Stimulated activated CD8-positive, alpha-beta memory T cell treated with anti-CD3 and anti-CD28 coated beads, Interleukin-4, amount 100 ng/mL, for 24 hours (primary cell): ENCODE results near the gene RRAGC.
"Not testable (repeated sequence)": the region's sequence is repeated elsewhere in the genome, so short reads cannot be mapped to it uniquely, and the experiment has no call there.

Source experiments
- DNase-seq: peaks from one replicate; pipeline ENCODE4 v3.0.0-alpha.2; 2020; ENCODE audit warnings: low read depth

Gene RRAGC

DNA sequence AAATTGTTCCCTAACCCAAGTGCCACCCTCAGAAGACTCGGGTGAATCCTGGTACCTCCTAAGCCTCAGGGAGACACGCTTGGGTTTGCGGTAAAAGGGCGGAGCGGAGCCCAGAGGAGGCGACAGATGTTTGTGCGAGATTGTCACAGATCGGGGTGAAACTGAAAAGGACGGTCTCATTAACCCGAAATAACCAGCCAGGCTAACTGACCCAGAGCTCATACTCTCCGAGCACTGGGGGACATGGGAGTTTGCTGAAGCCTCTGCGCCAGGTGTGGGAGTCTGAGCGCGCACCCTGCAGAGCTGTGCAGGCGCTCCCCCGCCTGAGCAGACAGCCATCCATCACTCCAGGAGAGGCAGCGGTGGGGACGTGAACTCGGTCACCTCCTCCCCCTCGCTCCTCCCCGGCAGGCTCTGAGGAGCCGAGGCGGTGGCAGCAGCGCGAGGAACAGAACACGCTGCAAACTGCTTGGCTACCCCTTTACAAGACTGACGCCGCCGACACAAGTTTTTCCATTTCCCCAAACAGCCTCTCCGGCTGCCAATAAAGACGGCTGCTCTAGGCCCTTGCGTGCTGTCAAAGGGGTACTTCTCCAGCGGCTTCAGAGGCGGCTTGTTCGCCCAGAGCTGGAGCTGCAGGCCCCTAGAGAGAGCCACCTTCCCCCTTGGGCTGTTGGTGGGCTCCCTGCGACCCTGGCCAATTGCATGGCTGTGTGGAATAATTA, 43.5 kb downstream of the RRAGC start:
- DNase-seq, result no peak

DNA sequence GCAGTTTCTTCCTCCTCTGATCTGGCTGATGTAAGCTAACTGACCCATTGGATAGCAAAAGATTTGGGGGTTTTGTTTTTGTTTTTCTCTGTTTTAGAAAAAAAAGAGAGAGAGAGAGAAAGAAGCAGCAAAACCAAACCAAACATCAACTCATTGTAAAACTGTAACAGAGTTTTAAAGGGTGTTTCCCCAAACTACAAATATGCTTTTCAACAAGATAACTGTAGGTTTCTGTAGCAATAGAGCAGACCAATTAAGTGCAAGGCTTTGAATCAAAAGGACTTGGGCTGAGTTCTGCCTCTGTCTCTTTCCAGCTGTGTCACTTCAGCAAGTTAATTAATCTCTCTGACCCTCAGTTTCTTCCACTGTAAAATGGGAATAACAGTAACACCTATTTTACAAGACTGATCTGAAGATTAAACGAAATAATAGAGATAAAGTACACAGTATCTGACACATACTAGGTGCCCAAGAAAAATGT, 44.5 kb downstream of the RRAGC start:
- DNase-seq, result no peak

DNA sequence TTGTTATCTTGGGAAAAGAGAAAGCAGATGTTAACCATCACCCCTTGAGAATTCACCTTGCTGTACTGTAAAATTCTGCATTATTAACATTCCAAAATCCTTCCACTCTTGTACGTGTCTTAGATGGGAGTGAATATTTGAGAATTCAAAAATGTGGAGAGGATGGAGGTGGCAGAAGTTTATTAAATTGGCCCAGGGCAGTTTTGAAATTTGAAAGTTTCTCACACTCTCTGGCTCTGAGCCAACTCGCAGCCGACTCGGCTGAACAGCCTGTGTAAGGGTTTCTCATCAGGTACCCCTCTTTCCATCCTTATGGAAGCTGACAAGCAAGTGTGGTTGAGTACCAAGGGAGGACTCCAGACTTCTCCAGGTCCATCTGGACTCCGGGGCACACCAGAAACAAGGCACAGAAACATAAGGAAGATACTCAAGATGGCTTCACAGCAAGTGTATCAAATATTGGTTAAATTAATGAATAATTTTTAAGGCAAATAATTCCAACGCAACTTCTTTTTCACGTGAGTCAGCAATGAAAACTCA, 45.1 kb downstream of the RRAGC start:
- DNase-seq, result no peak

DNA sequence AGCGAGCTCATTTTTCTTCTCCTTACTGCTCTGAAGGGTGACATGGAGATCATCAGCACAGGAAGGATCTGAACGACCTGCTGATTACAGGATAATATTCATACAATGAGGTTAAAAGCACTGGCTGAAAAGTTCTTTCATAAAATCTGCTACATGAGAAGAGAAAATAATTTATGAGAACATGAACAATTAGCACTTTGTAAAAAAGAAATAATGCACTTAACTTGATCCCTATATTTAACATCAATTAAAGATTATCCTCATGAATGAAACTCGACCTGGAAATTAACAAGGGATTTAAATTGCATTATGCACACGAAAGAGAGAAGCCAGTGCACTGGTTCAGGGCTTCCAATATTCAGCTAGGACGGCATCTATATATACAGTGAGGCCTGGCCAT, 46.6 kb downstream of the RRAGC start:
- no peak for DNase-seq

DNA sequence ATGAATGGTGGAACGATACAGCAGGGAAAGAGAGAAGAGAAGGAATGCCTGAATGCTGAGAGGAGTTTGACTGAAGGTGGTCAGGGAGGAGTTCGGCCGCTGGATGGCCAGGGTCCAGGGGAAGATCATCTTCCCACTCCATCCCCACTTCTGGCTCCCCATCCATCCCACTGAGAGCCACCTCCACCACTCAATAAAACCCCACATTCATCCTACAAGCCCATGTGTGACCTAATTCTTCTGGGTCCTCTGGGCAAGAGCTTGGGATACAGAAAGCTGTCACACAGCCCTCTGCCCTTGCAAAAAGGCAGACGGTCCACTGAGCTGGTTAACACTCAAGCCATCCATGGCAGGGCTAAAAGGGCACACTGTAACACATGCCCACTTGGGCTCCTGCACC, 48.1 kb downstream of the RRAGC start:
- not testable (repeated sequence) for DNase-seq

DNA sequence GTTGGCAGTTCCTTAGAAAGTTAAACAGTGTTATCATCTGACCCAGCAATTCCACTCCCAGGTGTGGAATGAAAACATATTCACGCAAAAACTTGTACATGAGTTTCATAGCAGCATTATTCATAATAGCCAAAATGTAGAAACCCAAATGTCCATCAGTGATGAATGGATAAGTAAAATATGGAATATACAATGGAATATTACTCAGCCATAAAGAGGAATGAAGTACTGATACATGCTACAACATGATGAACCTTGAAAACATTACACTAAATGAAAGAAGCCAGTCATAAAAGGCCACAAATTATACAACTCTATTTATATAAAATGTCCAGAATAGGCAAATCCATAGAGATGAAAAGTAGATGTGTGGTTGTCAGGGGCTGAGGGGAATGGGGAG, 53.5 kb downstream of the RRAGC start:
- DNase-seq, result no peak

DNA sequence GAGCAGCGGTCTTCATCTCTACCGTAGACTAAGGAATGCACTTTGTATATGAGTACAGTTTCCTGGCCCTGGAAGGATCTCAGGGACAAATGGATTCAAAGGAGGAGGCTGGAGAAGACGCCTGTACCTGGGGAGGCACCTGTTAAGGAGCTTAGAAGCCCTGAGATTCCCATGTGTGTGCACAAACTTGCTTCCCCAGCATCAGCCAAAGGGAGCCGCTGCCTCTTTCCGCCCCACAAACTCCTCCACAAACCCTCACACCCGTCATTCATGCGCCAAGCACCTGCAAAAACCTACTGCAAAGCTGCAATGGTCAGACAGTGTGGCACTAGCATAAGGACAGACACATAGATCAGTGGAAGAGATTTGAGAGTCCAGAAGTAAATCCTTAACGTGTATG, 54.5 kb downstream of the RRAGC start:
- DNase-seq, result no peak

DNA sequence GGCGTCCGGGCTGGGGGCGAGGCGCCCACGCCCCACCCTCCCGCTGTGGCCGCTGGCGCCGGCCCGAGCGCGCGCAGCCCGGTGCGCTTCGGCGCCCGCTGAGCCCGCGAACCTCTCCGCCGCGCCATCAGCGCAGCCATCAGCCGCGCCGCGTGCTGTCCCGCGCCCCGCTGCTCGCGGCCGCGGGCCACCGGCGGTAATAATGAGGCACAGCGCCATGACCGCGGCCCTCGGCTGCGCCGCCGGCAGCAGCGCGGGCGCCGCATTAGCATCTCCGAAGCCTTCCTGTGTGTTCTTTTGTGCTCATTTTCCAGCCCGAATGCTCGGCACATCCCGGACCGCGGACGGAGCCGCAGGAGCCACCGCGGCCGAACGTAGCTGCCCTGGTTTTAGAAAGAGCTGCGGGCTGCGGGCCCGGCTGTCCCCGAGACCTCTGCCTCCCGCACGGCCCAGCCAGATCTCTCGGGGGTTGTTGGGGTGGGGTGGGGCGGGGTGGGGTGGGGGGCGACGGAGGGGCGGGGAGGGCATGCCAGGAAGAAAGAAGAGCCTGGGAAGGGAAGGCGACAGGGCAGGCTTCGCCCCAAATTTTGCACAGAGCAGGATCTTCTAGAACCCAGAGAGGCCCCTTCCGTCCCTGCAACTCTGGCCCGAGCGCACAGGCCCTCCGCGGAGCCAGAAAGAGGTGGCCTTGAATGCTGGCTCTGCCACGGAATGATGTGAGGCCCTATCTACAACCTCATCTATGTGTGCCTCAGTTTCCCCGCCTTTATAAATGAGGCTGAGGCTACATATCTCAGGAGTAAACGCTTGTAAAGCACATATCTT, 55.3 kb downstream of the RRAGC start:
- no peak for DNase-seq

DNA sequence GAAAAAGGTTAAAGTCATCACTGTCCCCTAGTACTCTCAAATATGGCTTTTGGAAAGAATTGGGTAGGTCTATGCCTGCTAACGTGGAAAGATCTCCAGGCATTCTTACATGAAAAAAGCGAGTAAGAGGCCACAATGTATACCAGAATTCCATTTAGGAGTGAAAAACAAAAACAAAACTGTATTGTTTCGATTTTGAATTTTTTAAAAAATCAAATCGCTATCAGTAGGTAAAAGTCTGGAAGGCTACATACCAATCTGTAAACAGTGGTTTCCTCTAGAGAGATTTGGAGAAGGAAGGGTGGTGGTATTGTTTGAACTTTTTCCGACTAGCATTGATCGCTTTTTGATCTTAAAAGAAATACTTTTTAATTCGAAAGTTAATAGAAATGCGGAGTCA, 55.9 kb downstream of the RRAGC start:
- DNase-seq, result no peak

DNA sequence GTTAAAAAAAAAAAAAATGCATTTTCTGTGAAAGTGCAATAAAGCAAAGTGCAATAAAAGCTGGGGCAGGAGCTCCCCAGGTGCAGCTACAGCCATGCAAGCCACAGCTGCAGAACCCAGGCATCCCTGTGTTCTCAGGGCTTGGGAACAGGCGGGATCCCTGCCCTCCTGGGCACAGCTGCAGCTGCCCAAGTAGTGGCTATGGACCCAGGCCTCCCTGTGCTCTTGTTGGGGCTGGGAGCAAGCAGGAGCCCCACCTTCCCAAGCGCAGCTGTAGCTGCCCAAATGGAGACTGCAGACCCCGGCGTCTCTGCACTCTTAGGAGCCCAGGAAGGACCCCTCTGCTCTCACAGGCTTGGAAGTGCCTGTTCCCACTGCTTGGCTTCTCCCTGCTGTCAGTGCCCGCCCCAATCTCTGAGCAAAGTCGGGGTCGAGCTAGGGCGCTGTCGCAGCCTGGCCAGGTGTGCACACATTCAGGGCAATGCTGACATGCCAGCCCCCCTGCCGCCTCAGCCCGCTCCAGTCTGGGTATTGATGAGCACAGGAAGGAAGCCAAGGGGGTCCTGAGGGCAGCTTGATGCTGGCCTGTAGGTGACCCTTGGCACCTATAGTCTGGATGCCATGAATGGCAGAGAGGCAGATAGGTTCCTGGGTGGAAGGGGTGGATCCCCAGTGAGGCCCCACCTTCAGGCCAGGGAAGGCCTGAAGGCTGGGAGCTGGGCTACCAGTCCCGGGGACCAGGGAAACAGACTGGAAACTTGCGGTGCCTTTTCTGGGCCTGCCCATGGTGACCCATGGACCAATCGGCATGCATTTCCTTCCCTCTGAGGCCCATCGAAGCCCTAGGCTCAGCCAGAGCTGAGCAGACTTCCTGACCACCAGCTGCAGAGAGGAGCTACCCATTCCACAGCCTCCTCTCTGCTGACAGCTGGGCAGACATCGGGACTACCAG, 58.6 kb downstream of the RRAGC start:
- DNase-seq, result no peak

DNA sequence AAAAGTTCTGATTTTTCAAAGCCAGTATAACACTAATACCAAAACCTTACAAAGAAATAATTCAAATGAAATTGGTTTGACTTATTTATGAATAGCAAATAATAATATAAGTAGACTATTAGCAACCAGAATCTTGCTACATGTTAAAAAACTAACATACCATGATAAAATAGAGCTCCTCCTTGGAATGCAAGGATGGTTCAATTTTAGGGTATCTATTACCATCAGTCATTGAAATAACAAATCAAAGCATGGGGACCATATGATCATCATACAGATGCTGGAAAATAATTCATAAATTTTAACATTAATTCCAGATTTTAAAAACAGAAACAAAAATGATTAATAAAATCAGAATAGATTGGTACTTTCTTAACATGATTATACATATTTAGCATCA, 66.3 kb downstream of the RRAGC start:
- DNase-seq, result no peak

DNA sequence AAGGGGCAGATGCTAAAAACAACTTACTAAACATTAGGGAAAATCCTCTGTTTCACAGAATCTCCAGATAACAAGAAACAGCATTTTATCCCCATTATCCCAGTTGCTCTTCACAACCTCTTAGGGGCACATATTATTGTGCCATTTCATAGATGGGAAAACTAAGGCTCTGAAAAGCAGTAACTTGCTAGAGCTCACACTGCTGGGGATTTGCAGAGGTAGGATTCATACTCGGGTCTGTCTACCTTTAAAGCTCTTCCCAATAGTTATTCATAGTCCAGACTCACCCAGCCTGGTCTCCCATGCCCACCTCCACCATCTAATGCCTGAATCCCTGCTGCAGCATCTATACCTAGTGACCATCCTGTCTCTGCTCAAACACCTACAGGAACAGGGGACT, 67.7 kb downstream of the RRAGC start:
- no peak for DNase-seq

DNA sequence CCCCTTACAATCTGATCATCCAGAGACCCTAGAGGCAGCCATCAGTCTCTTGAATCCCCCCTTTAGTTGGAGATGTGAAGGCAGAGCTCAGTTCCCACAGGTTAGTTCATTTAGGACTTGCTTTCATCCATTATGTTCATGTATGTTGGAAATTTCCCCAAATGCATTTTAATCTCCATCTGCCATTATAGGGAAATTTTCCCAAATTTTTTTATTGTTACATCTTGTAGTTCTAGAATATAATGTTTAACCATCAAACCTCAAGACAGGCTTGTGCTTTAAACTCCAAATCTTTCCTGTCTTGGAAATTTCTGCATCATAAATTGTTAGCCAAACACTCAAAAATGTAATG, 68.4 kb downstream of the RRAGC start:
- DNase-seq, result no peak

DNA sequence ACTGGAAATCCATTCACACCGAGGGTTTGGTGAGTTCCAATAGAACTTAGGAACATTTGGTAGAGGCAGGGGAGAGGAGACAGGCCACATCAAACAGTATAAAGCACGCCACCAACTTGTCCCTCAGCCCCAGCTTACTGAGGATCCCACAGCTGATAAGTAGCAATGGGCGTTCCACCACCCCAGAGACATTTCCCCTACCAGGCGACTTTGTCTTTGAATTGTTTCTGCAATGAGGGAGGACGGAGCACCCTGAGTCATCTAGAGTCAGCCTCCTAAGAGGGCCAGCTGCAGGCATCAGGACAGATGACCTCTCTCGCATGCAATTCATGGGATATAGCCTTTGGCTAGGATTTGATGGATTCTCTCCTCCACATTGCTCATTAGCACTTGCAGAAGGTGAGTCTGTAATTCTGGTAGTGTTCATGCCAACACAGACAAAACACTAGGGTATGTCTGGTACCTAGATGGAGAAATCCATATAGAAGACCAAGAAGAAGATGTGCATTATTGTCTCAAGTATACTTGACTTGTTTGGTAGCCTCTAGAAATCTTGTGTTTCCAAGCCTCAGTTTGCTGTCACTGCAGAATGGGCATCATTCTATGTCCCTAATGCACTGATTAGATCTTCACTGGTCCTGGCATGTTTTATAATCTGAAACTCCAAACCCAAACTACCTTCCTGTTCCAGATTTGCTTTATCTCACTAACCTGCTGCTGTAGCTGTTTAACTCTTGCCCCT, 69.0 kb downstream of the RRAGC start:
- no peak for DNase-seq

DNA sequence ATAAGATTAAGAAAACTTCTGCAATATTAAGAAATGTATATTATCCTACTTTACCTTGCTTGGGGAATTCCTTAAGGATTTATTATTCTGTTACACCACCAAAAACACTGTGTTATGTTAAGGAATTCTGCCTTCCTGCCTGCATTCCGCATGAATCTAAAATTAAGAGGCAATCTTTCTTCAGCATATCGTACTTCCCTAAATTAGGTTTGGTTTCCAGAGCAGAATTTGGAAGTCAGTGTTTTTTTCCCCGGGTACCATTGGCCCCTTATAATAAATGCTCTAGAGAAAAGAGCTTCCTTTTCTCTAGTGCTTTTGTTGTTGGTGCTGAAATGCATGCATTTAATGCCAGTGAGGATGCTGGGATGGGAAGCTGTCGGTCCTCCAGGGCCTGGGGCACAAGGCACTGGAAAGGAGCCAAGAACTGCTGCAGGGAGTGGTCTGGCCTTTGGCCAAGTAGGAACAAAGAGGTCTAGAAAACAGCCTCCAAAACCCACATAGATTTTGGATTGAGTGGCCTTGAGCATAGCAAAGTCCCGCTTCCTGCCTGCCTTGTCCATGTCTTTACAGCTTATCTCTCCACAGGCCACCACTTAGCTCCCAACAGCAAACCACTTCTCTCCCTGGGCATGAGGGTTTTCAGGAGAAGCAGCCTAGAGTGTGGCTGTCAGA, 69.9 kb downstream of the RRAGC start:
- DNase-seq, result no peak

DNA sequence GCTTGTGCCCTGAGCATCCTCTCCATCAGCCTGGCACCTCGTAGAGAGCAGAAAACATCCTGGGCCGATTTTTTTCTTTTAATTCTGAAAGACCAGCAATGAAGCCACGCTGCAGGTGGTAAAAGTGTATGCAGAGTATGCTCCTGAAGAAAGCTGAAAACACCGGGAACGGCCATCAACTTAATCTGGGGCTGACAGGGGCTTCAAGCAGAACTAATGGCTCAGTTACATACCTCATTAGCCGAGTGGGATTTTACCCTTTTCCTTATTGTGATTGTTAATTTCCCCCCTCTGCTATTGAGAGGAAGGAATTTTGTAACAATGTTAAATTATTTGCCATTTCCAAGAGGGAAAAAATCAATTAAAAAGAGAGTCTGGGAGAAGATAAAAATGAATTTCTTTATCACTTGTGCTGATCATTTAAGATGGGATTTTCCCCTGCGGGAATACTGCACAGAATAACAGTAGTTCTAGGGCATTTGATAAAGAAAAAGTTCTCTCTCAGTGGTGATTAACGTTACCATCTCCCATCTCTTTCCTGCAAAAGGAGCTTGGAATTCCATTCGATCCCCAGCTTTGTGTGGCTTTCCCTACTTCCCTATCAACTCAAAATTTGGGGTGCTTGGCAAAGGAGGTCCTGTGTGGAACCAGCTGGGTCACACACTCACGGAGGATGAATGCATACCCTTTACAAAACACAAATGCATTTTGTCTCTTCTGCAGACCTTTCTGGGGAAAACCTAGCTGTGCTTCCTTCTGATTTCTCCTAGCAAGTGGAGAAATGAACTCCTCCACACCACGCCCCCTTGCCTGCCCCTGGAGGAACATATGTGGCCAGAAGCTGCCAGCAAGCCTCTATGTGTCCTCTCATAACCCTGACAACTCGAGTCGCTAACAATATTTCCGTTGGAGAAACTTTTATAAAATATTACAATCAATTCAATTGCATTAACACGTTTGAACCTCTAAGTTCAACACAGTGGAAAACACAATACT, 70.9 kb downstream of the RRAGC start:
- DNase-seq, result no peak
